H9 (cell line): ENCODE results near the gene TNFAIP3. TPM values are rescaled to one million over a fixed set of nuclear protein-coding genes. Genes with fewer than 3 reads are reported as not detected.

Source experiments
- DNase-seq: peaks from one replicate; pipeline ENCODE4 v3.0.0-alpha.2; 2017
- H2AFZ ChIP-seq: one replicate; pipeline ENCODE4 v1.6.1; 2013; ENCODE audit warnings: mild to moderate bottlenecking, low read length, control low read depth, moderate library complexity
- H2AK5ac ChIP-seq: 2 replicates; pipeline ENCODE4 v1.6.1; 2013; ENCODE audit warnings: low read length, control low read depth, mixed read lengths; ENCODE audit not compliant: insufficient read length
- H2BK120ac ChIP-seq: one replicate; pipeline ENCODE4 v1.6.1; 2013; ENCODE audit warnings: low read depth, mild to moderate bottlenecking, low read length, control low read depth, inconsistent platforms; ENCODE audit not compliant: poor library complexity, severe bottlenecking
- H2BK12ac ChIP-seq: 2 replicates; pipeline ENCODE4 v1.6.1; 2013; ENCODE audit warnings: low read length, control low read depth, mixed read lengths, low read depth; ENCODE audit not compliant: insufficient read length
- H2BK15ac ChIP-seq: 2 replicates; pipeline ENCODE4 v1.6.1; 2013; ENCODE audit warnings: low read depth, low read length, control low read depth
- H2BK20ac ChIP-seq: one replicate; pipeline ENCODE4 v1.6.1; 2013; ENCODE audit warnings: low read depth, mild to moderate bottlenecking, low read length, control low read depth, inconsistent platforms; ENCODE audit not compliant: poor library complexity, severe bottlenecking
- H2BK5ac ChIP-seq: 2 replicates; pipeline ENCODE4 v1.6.1; 2013; ENCODE audit warnings: low read length, control low read depth, mixed read lengths; ENCODE audit not compliant: insufficient read length
- H3K14ac ChIP-seq: 2 replicates; pipeline ENCODE4 v1.6.1; 2013; ENCODE audit warnings: low read length, control low read depth; ENCODE audit not compliant: insufficient read depth
- H3K18ac ChIP-seq: 2 replicates; pipeline ENCODE4 v1.6.1; 2013; ENCODE audit warnings: low read depth, mild to moderate bottlenecking, mixed read lengths, low read length, control low read depth; ENCODE audit not compliant: insufficient read length
- H3K23ac ChIP-seq: 2 replicates; pipeline ENCODE4 v1.6.1; 2013; ENCODE audit warnings: low read length, control low read depth, mixed read lengths, low read depth; ENCODE audit not compliant: insufficient read length
- H3K23me2 ChIP-seq: 2 replicates; pipeline ENCODE4 v1.6.1; 2013; ENCODE audit warnings: low read depth, mild to moderate bottlenecking, mixed read lengths, low read length, control low read depth; ENCODE audit not compliant: insufficient read length, poor library complexity, severe bottlenecking
- H3K27ac ChIP-seq: 2 replicates; pipeline ENCODE4 v1.5.1; 2013; ENCODE audit warnings: low read length, control low read depth, mixed read lengths, low read depth; ENCODE audit not compliant: insufficient read length
- H3K27me3 ChIP-seq: 2 replicates; pipeline ENCODE4 v1.6.1; 2013; ENCODE audit warnings: low read length, control low read depth, inconsistent platforms; ENCODE audit not compliant: insufficient read depth
- H3K4ac ChIP-seq: 2 replicates; pipeline ENCODE4 v1.6.1; 2013; ENCODE audit warnings: low read depth, mild to moderate bottlenecking, control low read depth, inconsistent platforms, low read length, moderate library complexity
- H3K4me1 ChIP-seq: 2 replicates; pipeline ENCODE4 v1.6.1; 2013; ENCODE audit warnings: low read length, control low read depth, inconsistent platforms; ENCODE audit not compliant: insufficient read depth
- H3K4me2 ChIP-seq: 2 replicates; pipeline ENCODE4 v1.6.1; 2013; ENCODE audit warnings: low read length, control low read depth, mixed read lengths; ENCODE audit not compliant: insufficient read length, insufficient read depth
- H3K56ac ChIP-seq: 2 replicates; pipeline ENCODE4 v1.6.1; 2013; ENCODE audit warnings: low read depth, mild to moderate bottlenecking, mixed read lengths, low read length, control low read depth; ENCODE audit not compliant: insufficient read length
- H3K79me1 ChIP-seq: 2 replicates; pipeline ENCODE4 v1.6.1; 2013; ENCODE audit warnings: low read depth, mild to moderate bottlenecking, moderate library complexity, low read length, control low read depth, inconsistent platforms; ENCODE audit not compliant: insufficient read depth, poor library complexity, severe bottlenecking
- H3K79me2 ChIP-seq: 2 replicates; pipeline ENCODE4 v1.6.1; 2013; ENCODE audit warnings: low read length, control low read depth, inconsistent platforms; ENCODE audit not compliant: insufficient read depth
- H3K9ac ChIP-seq: 2 replicates; pipeline ENCODE4 v1.6.1; 2013; ENCODE audit warnings: low read length, control low read depth, mixed read lengths; ENCODE audit not compliant: insufficient read length; ENCODE audit errors: extremely low read depth
- H3K9me3 ChIP-seq: one replicate; pipeline ENCODE4 v1.6.1; 2013; ENCODE audit warnings: low read depth, low read length, inconsistent platforms; ENCODE audit not compliant: control insufficient read depth
- H3T11ph ChIP-seq: one replicate; pipeline ENCODE4 v1.6.1; 2013; ENCODE audit warnings: mild to moderate bottlenecking, low read length, control low read depth, inconsistent platforms
- H4K20me1 ChIP-seq: one replicate; pipeline ENCODE4 v1.6.1; 2013; ENCODE audit not compliant: control insufficient read depth, insufficient read length, insufficient read depth
- H4K5ac ChIP-seq: 2 replicates; pipeline ENCODE4 v1.6.1; 2013; ENCODE audit warnings: low read depth, mild to moderate bottlenecking, mixed read lengths, low read length, control low read depth; ENCODE audit not compliant: insufficient read length
- H4K8ac ChIP-seq: replicated peaks from 2 replicates; pipeline ENCODE4 v1.6.1; 2013; ENCODE audit warnings: low read length, control low read depth, mixed read lengths, low read depth; ENCODE audit not compliant: insufficient read length
- H4K91ac ChIP-seq: 2 replicates; pipeline ENCODE4 v1.6.1; 2013; ENCODE audit warnings: low read depth, mild to moderate bottlenecking, moderate library complexity, mixed read lengths, low read length, control low read depth; ENCODE audit not compliant: insufficient read length
- H3K27ac Mint-ChIP-seq, 3 experiments: 2 replicates in 2 of 3; 3 replicates in 1 of 3; pipeline ENCODE4 v1.8.0; 2020 to 2021; ENCODE audit warnings: mixed read lengths in 3 of 3, mild to moderate bottlenecking in 1 of 3, moderate library complexity in 1 of 3
- H3K27me3 Mint-ChIP-seq: 2 replicates; pipeline ENCODE4 v1.8.0; 2021; ENCODE audit warnings: low read depth, mild to moderate bottlenecking, moderate library complexity, mixed read lengths
- H3K36me3 Mint-ChIP-seq, 3 experiments: 2 replicates in 2 of 3; 3 replicates in 1 of 3; pipeline ENCODE4 v1.8.0; 2020 to 2021; ENCODE audit warnings: low read depth in 3 of 3, mixed read lengths in 3 of 3; ENCODE audit not compliant: insufficient read depth in 1 of 3
- H3K4me1 Mint-ChIP-seq, 2 experiments: 2 replicates each; pipeline ENCODE4 v1.8.0; 2020; ENCODE audit warnings: mixed read lengths in 2 of 2
- H3K4me3 Mint-ChIP-seq, 2 experiments: 2 replicates in 1 of 2; 3 replicates in 1 of 2; pipeline ENCODE4 v1.8.0; 2020 to 2021; ENCODE audit warnings: mild to moderate bottlenecking in 2 of 2, mixed read lengths in 2 of 2, moderate library complexity in 1 of 2
- H3K9me3 Mint-ChIP-seq, 2 experiments: 2 replicates in 1 of 2; 3 replicates in 1 of 2; pipeline ENCODE4 v1.8.0; 2020; ENCODE audit warnings: mild to moderate bottlenecking in 2 of 2, mixed read lengths in 2 of 2, moderate library complexity in 1 of 2
- WGBS: extraction: QIAGEN DNeasy Blood & Tissue Kit; methylation state at CpG from one replicate; pipeline ENCODE4 v1.1.7; 2013; ENCODE audit warnings: missing lambda C conversion rate, low lambda C conversion rate, mixed read lengths; ENCODE audit not compliant: insufficient read length; ENCODE audit errors: extremely low coverage; 5-methylcytosine and 5-hydroxymethylcytosine counted together
- total RNA-seq: library from RNA; stranded (reverse); gene quantifications from 2 replicates; pipeline ENCODE4 v1.2.1, GENCODE V29; 2021
- TF ChIP-seq, protein P1 (sequence below): fragments of 200-600 bp; sonication (generic); conservative IDR thresholded peaks from 3 replicates; pipeline ENCODE4 v1.8.0; 2021; ENCODE audit warnings: antibody characterized with exemption, mild to moderate bottlenecking

Gene TNFAIP3
- total RNA-seq, 1 experiment from 2014 or later = 3.7 TPM

DNA sequence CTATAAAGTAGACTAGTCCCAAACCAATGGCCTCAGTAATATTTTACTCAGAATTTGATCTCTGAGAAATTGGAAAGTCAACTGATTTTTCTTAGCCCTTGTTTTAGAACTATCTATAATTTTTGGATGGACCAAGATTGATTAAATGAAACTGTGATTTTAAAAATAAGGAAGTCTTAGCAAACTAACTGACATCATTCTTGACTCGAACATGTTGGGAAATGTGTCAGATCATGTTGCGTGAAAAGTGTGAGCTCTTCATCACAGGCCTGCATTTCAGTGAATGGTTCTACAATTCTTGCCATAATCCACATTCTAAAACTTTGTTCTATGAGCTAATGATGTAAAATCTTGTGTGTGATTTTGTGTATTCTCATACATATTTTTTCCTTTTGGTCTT is 11.0 kb downstream of the TNFAIP3 start:
- Histone ChIP-seq H3K18ac (no peak overlapping the region), H2BK120ac (no peak overlapping the region), H3K56ac (no peak overlapping the region), H4K5ac (no peak overlapping the region), H2BK15ac (no peak overlapping the region), H3K79me1 (no peaks in the 10 kb centered on the region), H3K14ac (no peak overlapping the region), H2BK5ac (no peak overlapping the region), H4K8ac (no peak overlapping the region), H3K23ac (no peak overlapping the region), H3K4ac (no peak overlapping the region), H3K27ac (no peak overlapping the region), H3T11ph (no peak overlapping the region), H3K9ac (no peak overlapping the region), H2AK5ac (no peak overlapping the region), H3K27me3 (no peaks in the 10 kb centered on the region), H3K23me2 (no peaks in the 10 kb centered on the region), H3K4me2 (no peak overlapping the region), H2BK12ac (no peak overlapping the region), H3K9me3 (no peaks in the 10 kb centered on the region), H4K91ac (no peak overlapping the region), H2BK20ac (no peak overlapping the region), H2AFZ (no peak overlapping the region), H3K79me2 (no peaks in the 10 kb centered on the region), H4K20me1 (no peaks in the 10 kb centered on the region), H3K4me1 (peaks cover 5% of the 10 kb centered on the region; the same call in 1 of the 2 replicates)
- Mint-ChIP-seq H3K4me1 (peaks cover 18 to 21% of the 10 kb centered on the region in 2 experiments), H3K4me3 (peak overlapping the region in 1 of 2 experiments; percentile 31; a peak in 1 of 5 replicates), H3K9me3 (no peaks in the 10 kb centered on the region), H3K36me3 (peaks cover 0 to 30% (median 0%) of the 10 kb centered on the region in 3 experiments; a peak in 4 of 7 replicates), H3K27ac (no peak overlapping the region), H3K27me3 (peaks cover 5% of the 10 kb centered on the region; the same call in 1 of the 2 replicates)
- WGBS = no CpG with 5 or more reads among the region's 2 CpGs
- TF ChIP-seq, protein P1, sequence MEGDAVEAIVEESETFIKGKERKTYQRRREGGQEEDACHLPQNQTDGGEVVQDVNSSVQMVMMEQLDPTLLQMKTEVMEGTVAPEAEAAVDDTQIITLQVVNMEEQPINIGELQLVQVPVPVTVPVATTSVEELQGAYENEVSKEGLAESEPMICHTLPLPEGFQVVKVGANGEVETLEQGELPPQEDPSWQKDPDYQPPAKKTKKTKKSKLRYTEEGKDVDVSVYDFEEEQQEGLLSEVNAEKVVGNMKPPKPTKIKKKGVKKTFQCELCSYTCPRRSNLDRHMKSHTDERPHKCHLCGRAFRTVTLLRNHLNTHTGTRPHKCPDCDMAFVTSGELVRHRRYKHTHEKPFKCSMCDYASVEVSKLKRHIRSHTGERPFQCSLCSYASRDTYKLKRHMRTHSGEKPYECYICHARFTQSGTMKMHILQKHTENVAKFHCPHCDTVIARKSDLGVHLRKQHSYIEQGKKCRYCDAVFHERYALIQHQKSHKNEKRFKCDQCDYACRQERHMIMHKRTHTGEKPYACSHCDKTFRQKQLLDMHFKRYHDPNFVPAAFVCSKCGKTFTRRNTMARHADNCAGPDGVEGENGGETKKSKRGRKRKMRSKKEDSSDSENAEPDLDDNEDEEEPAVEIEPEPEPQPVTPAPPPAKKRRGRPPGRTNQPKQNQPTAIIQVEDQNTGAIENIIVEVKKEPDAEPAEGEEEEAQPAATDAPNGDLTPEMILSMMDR = no peak
- no peak for DNase-seq
